HFFc6 (cell line): ENCODE measurements around the gene TTBK2. TPM values are rescaled to one million over a fixed set of nuclear protein-coding genes. Genes with fewer than 3 reads are reported as not detected.

ENCODE experiments used
- DNase-seq: peaks from one replicate; pipeline ENCODE4 v3.0.0-alpha.2; 2018
- H3K27ac Mint-ChIP-seq: 2 replicates; pipeline ENCODE4 v1.8.0; 2020; ENCODE audit warnings: mild to moderate bottlenecking, mixed read lengths
- H3K27me3 Mint-ChIP-seq: 2 replicates; pipeline ENCODE4 v1.8.0; 2021; ENCODE audit warnings: mild to moderate bottlenecking, moderate library complexity, mixed read lengths; ENCODE audit not compliant: insufficient read depth
- H3K36me3 Mint-ChIP-seq: 2 replicates; pipeline ENCODE4 v1.8.0; 2021; ENCODE audit warnings: low read depth, mixed read lengths
- H3K4me1 Mint-ChIP-seq: 2 replicates; pipeline ENCODE4 v1.8.0; 2020; ENCODE audit warnings: low read depth, mixed read lengths
- H3K4me3 Mint-ChIP-seq: 2 replicates; pipeline ENCODE4 v1.8.0; 2020; ENCODE audit warnings: mild to moderate bottlenecking, moderate library complexity, mixed read lengths
- H3K9me3 Mint-ChIP-seq: 2 replicates; pipeline ENCODE4 v1.8.0; 2020; ENCODE audit warnings: mild to moderate bottlenecking, mixed read lengths
- CTCF ChIP-seq: fragments of 200-600 bp; sonication (generic); IDR thresholded peaks from 2 replicates; pipeline ENCODE4 v1.5.0; 2021; ENCODE audit warnings: antibody characterized with exemption, mild to moderate bottlenecking
- total RNA-seq, 6 experiments: library from RNA; stranded (reverse); fragmentation: NEBNext Ultra II Directional; extraction: Animal tissue kit (Norgen Biotek cat#: 25700); gene quantifications; 2 replicates in 1 of 6; 3 replicates in 5 of 6; pipeline ENCODE4 v1.2.3, GENCODE V29; 2021

Gene TTBK2
- total RNA-seq, 6 experiments from 2014 or later = 9.4 to 12.6 (median 10.2) TPM

DNA sequence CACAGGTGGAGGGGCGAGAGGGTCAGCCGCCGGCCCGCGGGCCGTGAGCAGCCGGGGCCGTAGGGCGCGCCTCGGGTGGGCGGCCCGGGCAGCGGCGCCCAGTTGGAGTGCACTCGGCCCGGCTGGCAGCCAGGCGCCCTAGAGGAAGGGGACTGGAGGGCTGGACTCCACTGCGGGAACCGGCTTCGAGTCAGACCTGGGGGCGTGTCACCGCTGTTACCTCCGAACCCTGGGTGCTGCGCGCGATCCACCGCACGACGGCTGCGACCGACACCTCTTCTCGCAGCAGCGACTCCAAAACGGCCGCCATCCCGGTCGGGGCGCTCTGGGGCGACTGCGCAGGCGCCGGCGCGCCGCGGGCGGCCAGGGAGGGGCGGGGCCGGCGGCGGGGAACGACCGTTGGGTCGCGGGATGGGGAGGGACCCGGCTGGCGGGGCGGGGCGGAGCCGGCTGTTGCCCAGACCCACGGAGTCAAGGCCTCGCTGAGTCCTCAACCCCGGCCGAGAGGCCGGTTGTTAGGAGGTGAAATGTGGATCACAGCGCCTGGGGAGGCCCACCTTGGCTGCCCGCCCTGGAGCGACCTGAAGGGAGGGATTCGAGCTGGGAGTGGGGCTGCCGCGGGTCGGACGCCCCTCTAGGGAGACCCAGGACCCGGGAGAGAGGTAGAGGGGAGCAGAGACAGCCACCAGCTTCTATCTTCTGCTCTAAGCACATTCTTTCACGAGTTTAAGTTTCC, 183.6 kb downstream of the TTBK2 start, which contains the start of gene CDAN1:
CDAN1 (minus strand) TSS at position 336 of the 736 bp plus-strand sequence; CDS start at position 310, 26 bp downstream.
- DNase-seq = peak; percentile 76
- no peak for TF ChIP-seq CTCF
- peak within 1 kb of the TSS; percentile 93 for H3K4me3 Mint-ChIP-seq
- peak within 1 kb of the TSS; percentile 80 for H3K27ac Mint-ChIP-seq
- H3K9me3 Mint-ChIP-seq = no peaks in the 10 kb centered on the region
- no peaks in the 10 kb centered on the region for H3K27me3 Mint-ChIP-seq
- peaks cover 29% of the 10 kb centered on the region for H3K4me1 Mint-ChIP-seq
- peaks cover 12% of the 10 kb centered on the region; the same call in 1 of the 2 replicates for H3K36me3 Mint-ChIP-seq

DNA sequence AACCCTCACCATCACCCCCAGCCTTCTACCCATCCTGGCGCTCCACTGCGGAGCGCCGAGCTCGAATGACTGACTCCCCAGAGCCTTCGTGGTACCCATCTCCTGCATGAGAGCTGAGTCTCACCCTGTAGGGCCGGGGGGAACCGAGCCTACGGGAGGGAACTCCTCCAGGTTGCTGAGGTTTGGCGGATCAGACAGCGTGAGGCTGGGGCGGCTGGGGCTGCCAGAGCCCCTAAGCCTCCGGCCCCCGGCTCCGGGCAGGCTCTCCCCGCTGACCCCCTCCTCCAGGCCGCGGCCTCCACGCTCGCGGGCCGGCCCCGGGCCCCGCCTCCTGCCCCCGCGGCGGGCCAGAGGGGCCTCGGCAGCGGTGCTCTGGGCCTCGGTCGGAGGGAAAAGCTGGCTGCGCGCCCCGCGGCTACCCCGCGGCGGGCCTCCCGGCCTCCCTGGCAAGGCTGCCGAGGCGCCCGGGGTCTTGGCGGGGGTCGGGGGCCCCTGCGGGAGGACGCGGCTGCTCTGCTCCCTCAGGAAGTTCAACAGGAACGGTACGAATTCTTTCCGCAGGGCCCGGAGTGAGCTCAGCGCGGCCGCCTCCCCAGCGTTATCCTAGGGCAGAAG, 184.3 kb downstream of the TTBK2 start:
- TF ChIP-seq CTCF = no peak
- Mint-ChIP-seq H3K9me3 (no peaks in the 10 kb centered on the region), H3K4me3 (peak overlapping the region; percentile 93), H3K27me3 (peaks cover 2% of the 10 kb centered on the region; the same call in 1 of the 2 replicates), H3K27ac (peak overlapping the region; percentile 67; the same call in 1 of the 2 replicates), H3K4me1 (peaks cover 24% of the 10 kb centered on the region), H3K36me3 (peaks cover 16% of the 10 kb centered on the region; the same call in 1 of the 2 replicates)
- no peak for DNase-seq

DNA sequence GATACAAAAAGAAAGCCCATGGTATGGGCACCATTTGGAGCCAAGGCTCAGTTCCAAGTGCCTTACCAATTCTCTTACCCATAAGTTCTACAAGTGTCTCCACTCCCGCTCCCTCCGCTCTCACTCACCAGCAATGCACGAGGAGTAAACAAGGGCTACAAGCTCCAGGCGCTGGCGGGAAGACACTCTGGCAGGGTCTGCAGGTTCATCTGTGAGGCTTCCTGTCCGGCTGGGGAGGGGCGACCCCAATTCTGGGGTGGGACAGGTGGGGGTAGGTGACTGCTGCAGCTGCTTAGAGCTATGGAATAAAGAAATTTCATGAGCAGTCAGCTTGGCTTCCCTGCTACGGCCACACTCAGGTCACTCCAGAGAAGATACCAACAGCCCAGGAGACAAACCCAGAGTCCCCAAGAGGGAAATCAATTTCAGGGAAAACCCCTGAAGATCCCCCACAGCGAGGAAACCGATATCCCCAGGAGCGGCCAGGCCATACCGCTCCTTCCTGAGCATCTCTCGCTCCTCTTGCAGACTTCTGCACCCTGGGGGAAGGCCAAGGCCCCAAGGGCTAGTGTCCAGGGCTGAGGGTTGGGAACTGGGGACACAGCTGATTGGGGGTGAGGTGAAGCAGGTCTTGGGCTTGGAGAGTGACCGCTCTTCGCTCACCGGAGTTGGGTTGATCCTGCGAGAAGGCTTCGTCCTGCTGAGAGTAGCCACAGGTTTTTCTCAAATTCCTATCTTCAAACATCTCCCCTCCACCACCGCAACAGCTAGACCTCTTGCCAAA, 185.0 kb downstream of the TTBK2 start:
- H3K27ac Mint-ChIP-seq = peak overlapping the region; percentile 67; the same call in 1 of the 2 replicates

GRCh38 chr15:42734076-42734672, 186.4 kb downstream of the TTBK2 start:
- H3K36me3 Mint-ChIP-seq = peaks cover 20% of the 10 kb centered on the region; the same call in 1 of the 2 replicates
- DNase-seq = no peak
- TF ChIP-seq CTCF = no peak
- H3K27me3 Mint-ChIP-seq = peaks cover 2% of the 10 kb centered on the region
- peak overlapping the region; percentile 17; the same call in 1 of the 2 replicates for H3K4me3 Mint-ChIP-seq
- no peak overlapping the region for H3K27ac Mint-ChIP-seq
- H3K4me1 Mint-ChIP-seq = peaks cover 24% of the 10 kb centered on the region
- H3K9me3 Mint-ChIP-seq = no peaks in the 10 kb centered on the region

More for the DNA sequence above, 185.0 kb downstream of the TTBK2 start:
- H3K9me3 Mint-ChIP-seq = no peaks in the 10 kb centered on the region
- peaks cover 24% of the 10 kb centered on the region for H3K4me1 Mint-ChIP-seq
- H3K4me3 Mint-ChIP-seq = peak overlapping the region; percentile 93
- H3K36me3 Mint-ChIP-seq = peaks cover 20% of the 10 kb centered on the region; the same call in 1 of the 2 replicates
- DNase-seq = no peak
- peaks cover 2% of the 10 kb centered on the region; the same call in 1 of the 2 replicates for H3K27me3 Mint-ChIP-seq
- TF ChIP-seq CTCF = no peak

DNA sequence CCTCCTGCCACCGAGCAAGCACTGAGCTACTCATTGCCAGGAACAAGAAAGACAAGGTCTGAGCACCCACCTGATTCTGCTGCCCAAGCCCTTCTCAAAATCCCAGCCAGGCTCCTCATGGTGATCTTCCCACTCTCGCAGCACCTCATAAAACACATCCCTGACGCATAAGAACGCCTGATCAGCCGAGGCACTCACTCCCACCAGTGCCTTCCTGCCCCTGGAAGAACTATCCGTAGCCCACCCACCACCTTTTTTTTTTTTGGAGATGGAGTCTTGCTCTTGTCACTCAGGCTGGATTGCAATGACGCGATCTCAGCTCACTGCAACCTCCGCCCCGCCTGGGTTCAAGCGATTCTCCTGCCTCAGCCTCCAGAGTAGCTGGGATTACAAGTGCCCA, 187.6 kb downstream of the TTBK2 start:
- DNase-seq = no peak

More for the DNA sequence above, 187.6 kb downstream of the TTBK2 start:
- H3K4me1 Mint-ChIP-seq = peaks cover 24% of the 10 kb centered on the region
- peaks cover 2% of the 10 kb centered on the region for H3K27me3 Mint-ChIP-seq
- H3K9me3 Mint-ChIP-seq = no peaks in the 10 kb centered on the region
- H3K27ac Mint-ChIP-seq = no peak overlapping the region
- H3K36me3 Mint-ChIP-seq = peaks cover 20% of the 10 kb centered on the region; the same call in 1 of the 2 replicates
- H3K4me3 Mint-ChIP-seq = no peak overlapping the region; the same call in 1 of the 2 replicates
- TF ChIP-seq CTCF = no peak
